GM19023 (cell line): Measurements from ENCODE around the gene PAGE4.

Source experiments
- ATAC-seq: cut with Tn5 transposase; IDR thresholded peaks from one replicate; pipeline ENCODE4 v1.9.1; 2021; ENCODE audit warnings: mild to moderate bottlenecking, moderate library complexity; ENCODE audit not compliant: unreplicated experiment

Gene PAGE4

GRCh38 chrX:49868739-49869138 lies 39.6 kb downstream of the PAGE4 start:
- no peak for ATAC-seq

- no peak for ATAC-seq
Observed at GRCh38 chrX:49876750-49877149, 47.6 kb downstream of the PAGE4 start.

- ATAC-seq, result no peak
Observed at GRCh38 chrX:49877397-49878101, 48.4 kb downstream of the PAGE4 start.

GRCh38 chrX:49878128-49878833 lies 49.2 kb downstream of the PAGE4 start:
- ATAC-seq, result no peak

- ATAC-seq, result peak; percentile 94
Observed at GRCh38 chrX:49878834-49879655, 49.9 kb downstream of the PAGE4 start, which contains the start of gene USP27X. TSS of gene USP27X (plus strand) at chrX:49879484. CDS start at chrX:49880308, 824 bp downstream.

- peak; percentile 19 for ATAC-seq
Observed at GRCh38 chrX:49879656-49880277, 50.7 kb downstream of the PAGE4 start.

- no peak for ATAC-seq
Observed at GRCh38 chrX:49880668-49881067, 51.6 kb downstream of the PAGE4 start.
